Chondrocyte (in vitro differentiated cells): ENCODE results near the gene CLIC3. TPM values are rescaled to one million over a fixed set of nuclear protein-coding genes. Genes with fewer than 3 reads are reported as not detected.
A peak's percentile ranks its signal among the peaks of the same experiment; 100 is the strongest.

Experiments
- DNase-seq: peaks from one replicate; pipeline ENCODE4 v3.0.0; 2021; ENCODE audit warnings: mixed read lengths, low spot score
- H3K27ac Mint-ChIP-seq: one replicate; pipeline ENCODE4 v1.8.0; 2021; ENCODE audit warnings: mild to moderate bottlenecking, moderate library complexity, mixed read lengths; ENCODE audit not compliant: unreplicated experiment
- H3K27me3 Mint-ChIP-seq: 2 replicates; pipeline ENCODE4 v1.8.0; 2021; ENCODE audit warnings: low read depth, mixed read lengths
- H3K36me3 Mint-ChIP-seq: 2 replicates; pipeline ENCODE4 v1.8.0; 2021; ENCODE audit warnings: low read depth, mixed read lengths
- H3K4me1 Mint-ChIP-seq: 2 replicates; pipeline ENCODE4 v1.8.0; 2021; ENCODE audit warnings: low read depth, mild to moderate bottlenecking, mixed read lengths
- H3K4me3 Mint-ChIP-seq: one replicate; pipeline ENCODE4 v1.8.0; 2021; ENCODE audit warnings: mild to moderate bottlenecking, moderate library complexity, mixed read lengths; ENCODE audit not compliant: unreplicated experiment
- H3K9me3 Mint-ChIP-seq: 2 replicates; pipeline ENCODE4 v1.8.0; 2021; ENCODE audit warnings: low read depth, mixed read lengths
- CTCF ChIP-seq: fragments of 200-600 bp; sonication (generic); IDR thresholded peaks from 2 replicates; pipeline ENCODE4 v1.5.0; 2021; ENCODE audit warnings: antibody characterized with exemption, mild to moderate bottlenecking, moderate library complexity
- total RNA-seq: library from RNA; stranded (reverse); gene quantifications from 3 replicates; pipeline ENCODE4 v1.2.1, GENCODE V29; 2021

Gene CLIC3
- total RNA-seq, 1 donor from 2014 or later, result 5.5 TPM

GRCh38 chr9:136980669-136981478 is 15.5 kb downstream of the CLIC3 start:
- Mint-ChIP-seq H3K4me1 (peaks cover 8% of the 10 kb centered on the region), H3K9me3 (no peaks in the 10 kb centered on the region), H3K36me3 (no peaks in the 10 kb centered on the region), H3K27me3 (no peaks in the 10 kb centered on the region), H3K27ac (no peak overlapping the region), H3K4me3 (no peak overlapping the region)
- DNase-seq, result no peak
- no peak for TF ChIP-seq CTCF

- no peaks in the 10 kb centered on the region for H3K36me3 Mint-ChIP-seq
- no peak for TF ChIP-seq CTCF
- no peak for DNase-seq
- H3K27me3 Mint-ChIP-seq, result no peaks in the 10 kb centered on the region
- peaks cover 15% of the 10 kb centered on the region for H3K4me1 Mint-ChIP-seq
- H3K27ac Mint-ChIP-seq, result no peak overlapping the region
- no peaks in the 10 kb centered on the region for H3K9me3 Mint-ChIP-seq
- no peak overlapping the region for H3K4me3 Mint-ChIP-seq
Observed at GRCh38 chr9:136979769-136980587, 16.4 kb downstream of the CLIC3 start.

GRCh38 chr9:136978865-136979544 is 17.4 kb downstream of the CLIC3 start:
- no peak for DNase-seq
- Mint-ChIP-seq H3K36me3 (no peaks in the 10 kb centered on the region), H3K27me3 (no peaks in the 10 kb centered on the region), H3K27ac (no peak overlapping the region), H3K9me3 (no peaks in the 10 kb centered on the region), H3K4me1 (peaks cover 15% of the 10 kb centered on the region), H3K4me3 (no peak overlapping the region)
- TF ChIP-seq CTCF, result no peak

- peaks cover 15% of the 10 kb centered on the region for H3K4me1 Mint-ChIP-seq
- no peak overlapping the region for H3K27ac Mint-ChIP-seq
- H3K4me3 Mint-ChIP-seq, result peak overlapping the region; percentile 68
- TF ChIP-seq CTCF, result peak; percentile 8
- H3K36me3 Mint-ChIP-seq, result no peaks in the 10 kb centered on the region
- no peak for DNase-seq
- H3K27me3 Mint-ChIP-seq, result no peaks in the 10 kb centered on the region
- H3K9me3 Mint-ChIP-seq, result no peaks in the 10 kb centered on the region
Observed at GRCh38 chr9:136978073-136978864, 18.1 kb downstream of the CLIC3 start.
